H9 (cell line): ENCODE measurements around the gene NPTN. TPM values are rescaled to one million over a fixed set of nuclear protein-coding genes. Genes with fewer than 3 reads are reported as not detected.

Experiments
- DNase-seq: peaks from one replicate; pipeline ENCODE4 v3.0.0-alpha.2; 2017
- H2AFZ ChIP-seq: one replicate; pipeline ENCODE4 v1.6.1; 2013; ENCODE audit warnings: mild to moderate bottlenecking, low read length, control low read depth, moderate library complexity
- H2AK5ac ChIP-seq: 2 replicates; pipeline ENCODE4 v1.6.1; 2013; ENCODE audit warnings: low read length, control low read depth, mixed read lengths; ENCODE audit not compliant: insufficient read length
- H2BK120ac ChIP-seq: one replicate; pipeline ENCODE4 v1.6.1; 2013; ENCODE audit warnings: low read depth, mild to moderate bottlenecking, low read length, control low read depth, inconsistent platforms; ENCODE audit not compliant: poor library complexity, severe bottlenecking
- H2BK12ac ChIP-seq: 2 replicates; pipeline ENCODE4 v1.6.1; 2013; ENCODE audit warnings: low read length, control low read depth, mixed read lengths, low read depth; ENCODE audit not compliant: insufficient read length
- H2BK15ac ChIP-seq: 2 replicates; pipeline ENCODE4 v1.6.1; 2013; ENCODE audit warnings: low read depth, low read length, control low read depth
- H2BK20ac ChIP-seq: one replicate; pipeline ENCODE4 v1.6.1; 2013; ENCODE audit warnings: low read depth, mild to moderate bottlenecking, low read length, control low read depth, inconsistent platforms; ENCODE audit not compliant: poor library complexity, severe bottlenecking
- H2BK5ac ChIP-seq: 2 replicates; pipeline ENCODE4 v1.6.1; 2013; ENCODE audit warnings: low read length, control low read depth, mixed read lengths; ENCODE audit not compliant: insufficient read length
- H3K14ac ChIP-seq: 2 replicates; pipeline ENCODE4 v1.6.1; 2013; ENCODE audit warnings: low read length, control low read depth; ENCODE audit not compliant: insufficient read depth
- H3K18ac ChIP-seq: 2 replicates; pipeline ENCODE4 v1.6.1; 2013; ENCODE audit warnings: low read depth, mild to moderate bottlenecking, mixed read lengths, low read length, control low read depth; ENCODE audit not compliant: insufficient read length
- H3K23ac ChIP-seq: 2 replicates; pipeline ENCODE4 v1.6.1; 2013; ENCODE audit warnings: low read length, control low read depth, mixed read lengths, low read depth; ENCODE audit not compliant: insufficient read length
- H3K23me2 ChIP-seq: 2 replicates; pipeline ENCODE4 v1.6.1; 2013; ENCODE audit warnings: low read depth, mild to moderate bottlenecking, mixed read lengths, low read length, control low read depth; ENCODE audit not compliant: insufficient read length, poor library complexity, severe bottlenecking
- H3K27ac ChIP-seq: 2 replicates; pipeline ENCODE4 v1.5.1; 2013; ENCODE audit warnings: low read length, control low read depth, mixed read lengths, low read depth; ENCODE audit not compliant: insufficient read length
- H3K27me3 ChIP-seq: 2 replicates; pipeline ENCODE4 v1.6.1; 2013; ENCODE audit warnings: low read length, control low read depth, inconsistent platforms; ENCODE audit not compliant: insufficient read depth
- H3K4ac ChIP-seq: 2 replicates; pipeline ENCODE4 v1.6.1; 2013; ENCODE audit warnings: low read depth, mild to moderate bottlenecking, control low read depth, inconsistent platforms, low read length, moderate library complexity
- H3K4me1 ChIP-seq: 2 replicates; pipeline ENCODE4 v1.6.1; 2013; ENCODE audit warnings: low read length, control low read depth, inconsistent platforms; ENCODE audit not compliant: insufficient read depth
- H3K4me2 ChIP-seq: 2 replicates; pipeline ENCODE4 v1.6.1; 2013; ENCODE audit warnings: low read length, control low read depth, mixed read lengths; ENCODE audit not compliant: insufficient read length, insufficient read depth
- H3K56ac ChIP-seq: 2 replicates; pipeline ENCODE4 v1.6.1; 2013; ENCODE audit warnings: low read depth, mild to moderate bottlenecking, mixed read lengths, low read length, control low read depth; ENCODE audit not compliant: insufficient read length
- H3K79me1 ChIP-seq: 2 replicates; pipeline ENCODE4 v1.6.1; 2013; ENCODE audit warnings: low read depth, mild to moderate bottlenecking, moderate library complexity, low read length, control low read depth, inconsistent platforms; ENCODE audit not compliant: insufficient read depth, poor library complexity, severe bottlenecking
- H3K79me2 ChIP-seq: 2 replicates; pipeline ENCODE4 v1.6.1; 2013; ENCODE audit warnings: low read length, control low read depth, inconsistent platforms; ENCODE audit not compliant: insufficient read depth
- H3K9ac ChIP-seq: 2 replicates; pipeline ENCODE4 v1.6.1; 2013; ENCODE audit warnings: low read length, control low read depth, mixed read lengths; ENCODE audit not compliant: insufficient read length; ENCODE audit errors: extremely low read depth
- H3K9me3 ChIP-seq: one replicate; pipeline ENCODE4 v1.6.1; 2013; ENCODE audit warnings: low read depth, low read length, inconsistent platforms; ENCODE audit not compliant: control insufficient read depth
- H3T11ph ChIP-seq: one replicate; pipeline ENCODE4 v1.6.1; 2013; ENCODE audit warnings: mild to moderate bottlenecking, low read length, control low read depth, inconsistent platforms
- H4K20me1 ChIP-seq: one replicate; pipeline ENCODE4 v1.6.1; 2013; ENCODE audit not compliant: control insufficient read depth, insufficient read length, insufficient read depth
- H4K5ac ChIP-seq: 2 replicates; pipeline ENCODE4 v1.6.1; 2013; ENCODE audit warnings: low read depth, mild to moderate bottlenecking, mixed read lengths, low read length, control low read depth; ENCODE audit not compliant: insufficient read length
- H4K8ac ChIP-seq: replicated peaks from 2 replicates; pipeline ENCODE4 v1.6.1; 2013; ENCODE audit warnings: low read length, control low read depth, mixed read lengths, low read depth; ENCODE audit not compliant: insufficient read length
- H4K91ac ChIP-seq: 2 replicates; pipeline ENCODE4 v1.6.1; 2013; ENCODE audit warnings: low read depth, mild to moderate bottlenecking, moderate library complexity, mixed read lengths, low read length, control low read depth; ENCODE audit not compliant: insufficient read length
- H3K27ac Mint-ChIP-seq, 3 experiments: 2 replicates in 2 of 3; 3 replicates in 1 of 3; pipeline ENCODE4 v1.8.0; 2020 to 2021; ENCODE audit warnings: mixed read lengths in 3 of 3, mild to moderate bottlenecking in 1 of 3, moderate library complexity in 1 of 3
- H3K27me3 Mint-ChIP-seq: 2 replicates; pipeline ENCODE4 v1.8.0; 2021; ENCODE audit warnings: low read depth, mild to moderate bottlenecking, moderate library complexity, mixed read lengths
- H3K36me3 Mint-ChIP-seq, 3 experiments: 2 replicates in 2 of 3; 3 replicates in 1 of 3; pipeline ENCODE4 v1.8.0; 2020 to 2021; ENCODE audit warnings: low read depth in 3 of 3, mixed read lengths in 3 of 3; ENCODE audit not compliant: insufficient read depth in 1 of 3
- H3K4me1 Mint-ChIP-seq, 2 experiments: 2 replicates each; pipeline ENCODE4 v1.8.0; 2020; ENCODE audit warnings: mixed read lengths in 2 of 2
- H3K4me3 Mint-ChIP-seq, 2 experiments: 2 replicates in 1 of 2; 3 replicates in 1 of 2; pipeline ENCODE4 v1.8.0; 2020 to 2021; ENCODE audit warnings: mild to moderate bottlenecking in 2 of 2, mixed read lengths in 2 of 2, moderate library complexity in 1 of 2
- H3K9me3 Mint-ChIP-seq, 2 experiments: 2 replicates in 1 of 2; 3 replicates in 1 of 2; pipeline ENCODE4 v1.8.0; 2020; ENCODE audit warnings: mild to moderate bottlenecking in 2 of 2, mixed read lengths in 2 of 2, moderate library complexity in 1 of 2
- CTCF ChIP-seq: fragments of 200-600 bp; sonication (generic); conservative IDR thresholded peaks from 3 replicates; pipeline ENCODE4 v1.8.0; 2021; ENCODE audit warnings: antibody characterized with exemption, mild to moderate bottlenecking
- WGBS: extraction: QIAGEN DNeasy Blood & Tissue Kit; methylation state at CpG from one replicate; pipeline ENCODE4 v1.1.7; 2013; ENCODE audit warnings: missing lambda C conversion rate, low lambda C conversion rate, mixed read lengths; ENCODE audit not compliant: insufficient read length; ENCODE audit errors: extremely low coverage; 5-methylcytosine and 5-hydroxymethylcytosine counted together
- total RNA-seq: library from RNA; stranded (reverse); gene quantifications from 2 replicates; pipeline ENCODE4 v1.2.1, GENCODE V29; 2021

Gene NPTN
- total RNA-seq, 1 experiment from 2014 or later: 89.1 TPM

GRCh38 chr15:73555080-73555479 lies 78.1 kb downstream of the NPTN start:
- no peak overlapping the region for H3K4me2 ChIP-seq
- H3T11ph ChIP-seq: no peak overlapping the region
- Mint-ChIP-seq H3K4me1 (peaks cover 26 to 32% of the 10 kb centered on the region in 2 experiments), H3K27me3 (no peaks in the 10 kb centered on the region), H3K4me3 (no peak overlapping the region), H3K36me3 (peaks cover 2 to 19% (median 15%) of the 10 kb centered on the region in 3 experiments; a peak in 5 of 7 replicates), H3K27ac (peak overlapping the region in 1 of 3 experiments; percentile 22; a peak in 1 of 7 replicates), H3K9me3 (no peaks in the 10 kb centered on the region)
- no peak overlapping the region for H2BK12ac ChIP-seq
- peaks cover 5% of the 10 kb centered on the region for H4K20me1 ChIP-seq
- H3K23ac ChIP-seq: no peak overlapping the region
- H4K8ac ChIP-seq: no peak overlapping the region
- H3K56ac ChIP-seq: no peak overlapping the region
- no peak overlapping the region for H2BK5ac ChIP-seq
- TF ChIP-seq CTCF: no peak
- H2BK15ac ChIP-seq: no peak overlapping the region
- no CpG with 5 or more reads among the region's 4 CpGs for WGBS
- H3K79me1 ChIP-seq: no peaks in the 10 kb centered on the region
- H2BK20ac ChIP-seq: no peak overlapping the region
- no peak overlapping the region for H3K9ac ChIP-seq
- no peaks in the 10 kb centered on the region for H3K27me3 ChIP-seq
- peaks cover 10% of the 10 kb centered on the region for H3K4me1 ChIP-seq
- H2BK120ac ChIP-seq: no peak overlapping the region
- H3K23me2 ChIP-seq: no peaks in the 10 kb centered on the region
- H3K4ac ChIP-seq: no peak overlapping the region
- no peak overlapping the region for H3K14ac ChIP-seq
- no peaks in the 10 kb centered on the region for H3K9me3 ChIP-seq
- no peak overlapping the region for H3K27ac ChIP-seq
- H3K18ac ChIP-seq: no peak overlapping the region
- no peaks in the 10 kb centered on the region for H3K79me2 ChIP-seq
- no peak overlapping the region for H4K91ac ChIP-seq
- no peak overlapping the region for H2AFZ ChIP-seq
- no peak overlapping the region for H2AK5ac ChIP-seq
- H4K5ac ChIP-seq: no peak overlapping the region
- no peak for DNase-seq
